Endometrial microvascular endothelial cells (primary cell): Measurements from ENCODE around the gene AKAP10. TPM values are rescaled to one million over a fixed set of nuclear protein-coding genes. Genes with fewer than 3 reads are reported as not detected.
"Not testable (repeated sequence)": the region's sequence is repeated elsewhere in the genome, so short reads cannot be mapped to it uniquely, and the experiment has no call there.

Experiments used
- in situ Hi-C: cut with HindIII; loops from 2 replicates; pipeline ENCODE4 v1.10.0; 2017; ENCODE audit warnings: low sequenced_read_pairs, low pct_unique_long_range_greater_than_20kb; ENCODE audit errors: inconsistent ontology term
- total RNA-seq: library from RNA; depleted of rRNA; stranded (reverse); fragments of >200 nt; gene quantifications from one replicate; pipeline ENCODE4 v1.2.3, GENCODE V29; 2015; ENCODE audit errors: inconsistent ontology term

AKAP10 gene
- total RNA-seq, 1 donor from 2014 or later: 18.8 TPM

- in situ Hi-C loops: no loop called here
Observed at GRCh38 chr17:19937522-19937921, 40.1 kb downstream of the AKAP10 start.

GRCh38 chr17:19935169-19935568 is 42.5 kb downstream of the AKAP10 start:
- in situ Hi-C loops: no loop called here

GRCh38 chr17:19933628-19934027 is 44.0 kb downstream of the AKAP10 start:
- in situ Hi-C loops: no loop called here

- in situ Hi-C loops: no loop called here
Observed at GRCh38 chr17:19933221-19933620, 44.4 kb downstream of the AKAP10 start.

GRCh38 chr17:19928299-19928698 is 49.3 kb downstream of the AKAP10 start:
- in situ Hi-C loops: no loop called here

GRCh38 chr17:19915245-19915978 is 62.2 kb downstream of the AKAP10 start:
- in situ Hi-C loops: no loop called here

GRCh38 chr17:19911033-19911432 is 66.6 kb downstream of the AKAP10 start:
- in situ Hi-C loops: no loop called here

- in situ Hi-C loops: no loop called here
Observed at GRCh38 chr17:19909139-19909538, 68.5 kb downstream of the AKAP10 start.

GRCh38 chr17:19905502-19905901 is 72.1 kb downstream of the AKAP10 start:
- in situ Hi-C loops: no loop called here

GRCh38 chr17:19904924-19905323 is 72.7 kb downstream of the AKAP10 start:
- in situ Hi-C loops: no loop called here

GRCh38 chr17:19904412-19904811 is 73.2 kb downstream of the AKAP10 start:
- in situ Hi-C loops: no loop called here

GRCh38 chr17:19900809-19901208 is 76.8 kb downstream of the AKAP10 start:
- in situ Hi-C loops: no loop called here

- in situ Hi-C loops: no loop called here
Observed at GRCh38 chr17:19897903-19898302, 79.7 kb downstream of the AKAP10 start.

- in situ Hi-C loops: no loop called here
Observed at GRCh38 chr17:19897090-19897837, 80.4 kb downstream of the AKAP10 start.

- in situ Hi-C loops: no loop called here
Observed at GRCh38 chr17:19896679-19897078, 80.9 kb downstream of the AKAP10 start.

- in situ Hi-C loops: not testable (repeated sequence)
Observed at GRCh38 chr17:19890554-19890953, 87.1 kb downstream of the AKAP10 start.

- in situ Hi-C loops: not testable (repeated sequence)
Observed at GRCh38 chr17:19890001-19890400, 87.6 kb downstream of the AKAP10 start.

GRCh38 chr17:19886116-19886515 is 91.5 kb downstream of the AKAP10 start:
- in situ Hi-C loops: no loop called here

- in situ Hi-C loops: no loop called here
Observed at GRCh38 chr17:19883537-19884215, 94.0 kb downstream of the AKAP10 start.

GRCh38 chr17:19880393-19880792 is 97.2 kb downstream of the AKAP10 start:
- in situ Hi-C loops: no loop called here
